Activated T-helper 1 cell treated with anti-CD3 and anti-CD28 coated beads, Interleukin-12 subunit alpha, Interleukin-12 subunit beta, Interleukin-2, Interleukin-4 antibody, amounts not matched to agents 30 ng/mL and 10 ng/mL and 1 ng/mL, durations not matched to agents 14 hours and 24 hours and 36 hours (primary cell): ENCODE results near the gene IL36G. TPM values are rescaled to one million over a fixed set of nuclear protein-coding genes. Genes with fewer than 3 reads are reported as not detected.
A peak's percentile ranks its signal among the peaks of the same experiment; 100 is the strongest.
"Not testable (repeated sequence)": the region's sequence is repeated elsewhere in the genome, so short reads cannot be mapped to it uniquely, and the experiment has no call there.

Experiments used
- DNase-seq: peaks from one replicate; pipeline ENCODE4 v3.0.0; 2021; ENCODE audit warnings: low spot score
- H3K27ac Mint-ChIP-seq: one replicate; pipeline ENCODE4 v1.8.0; 2021; ENCODE audit warnings: mild to moderate bottlenecking, mixed read lengths
- H3K27me3 Mint-ChIP-seq: one replicate; pipeline ENCODE4 v1.8.0; 2022; ENCODE audit warnings: mild to moderate bottlenecking, moderate library complexity, mixed read lengths; ENCODE audit not compliant: insufficient read depth
- H3K36me3 Mint-ChIP-seq: one replicate; pipeline ENCODE4 v1.8.0; 2021; ENCODE audit warnings: low read depth, mixed read lengths
- H3K4me1 Mint-ChIP-seq: one replicate; pipeline ENCODE4 v1.8.0; 2021; ENCODE audit warnings: low read depth, mixed read lengths
- H3K4me3 Mint-ChIP-seq: one replicate; pipeline ENCODE4 v1.8.0; 2021; ENCODE audit warnings: mild to moderate bottlenecking, moderate library complexity, mixed read lengths
- H3K9me3 Mint-ChIP-seq: one replicate; pipeline ENCODE4 v1.8.0; 2021; ENCODE audit warnings: mixed read lengths
- intact Hi-C: fragments of 100-400 bp; cut with micrococcal nuclease; formaldehyde crosslinking; loops from one replicate; pipeline ENCODE4 v1.15.1; 2024
- total RNA-seq: library from RNA; stranded (reverse); gene quantifications from 2 replicates; pipeline ENCODE4 v1.2.3, GENCODE V29; 2022

The IL36G gene
- not detected in 2 replicates for total RNA-seq

GRCh38 chr2:112977559-112978056 lies at the start of gene IL36G:
Gene IL36G, plus strand, starts transcription at chr2:112978006. Its CDS starts 633 bp downstream, at chr2:112978639.
- DNase-seq, result no peak
- Mint-ChIP-seq H3K27me3 (peaks cover 9% of the 10 kb centered on the region), H3K4me3 (no peak within 1 kb of the TSS), H3K9me3 (no peaks in the 10 kb centered on the region), H3K36me3 (no peaks in the 10 kb centered on the region), H3K4me1 (peaks cover 15% of the 10 kb centered on the region), H3K27ac (no peak within 1 kb of the TSS)
- intact Hi-C loops, result no loop called here

GRCh38 chr2:112933261-112933660 lies 44.5 kb upstream of the IL36G start:
- peaks cover 21% of the 10 kb centered on the region for H3K27me3 Mint-ChIP-seq
- DNase-seq, result no peak
- no peaks in the 10 kb centered on the region for H3K9me3 Mint-ChIP-seq
- no peak overlapping the region for H3K27ac Mint-ChIP-seq
- H3K36me3 Mint-ChIP-seq, result no peaks in the 10 kb centered on the region
- H3K4me1 Mint-ChIP-seq, result no peaks in the 10 kb centered on the region
- H3K4me3 Mint-ChIP-seq, result no peak overlapping the region
- intact Hi-C loops, result no loop called here

- H3K9me3 Mint-ChIP-seq, H3K4me1 Mint-ChIP-seq, H3K36me3 Mint-ChIP-seq, H3K27ac Mint-ChIP-seq, H3K4me3 Mint-ChIP-seq, intact Hi-C loops, DNase-seq: not testable (repeated sequence)
- H3K27me3 Mint-ChIP-seq, result peaks cover 28% of the 10 kb centered on the region
These were observed 43.7 kb upstream of the IL36G start for GRCh38 chr2:112934117-112934516.

GRCh38 chr2:112936927-112937232 lies 40.9 kb upstream of the IL36G start:
- H3K27me3 Mint-ChIP-seq, result peaks cover 35% of the 10 kb centered on the region
- H3K36me3 Mint-ChIP-seq, result no peaks in the 10 kb centered on the region
- H3K9me3 Mint-ChIP-seq, result no peaks in the 10 kb centered on the region
- no peak overlapping the region for H3K4me3 Mint-ChIP-seq
- no peak for DNase-seq
- intact Hi-C loops, result no loop called here
- H3K27ac Mint-ChIP-seq, result no peak overlapping the region
- H3K4me1 Mint-ChIP-seq, result peaks cover 7% of the 10 kb centered on the region

GRCh38 chr2:112938904-112939303 lies 38.9 kb upstream of the IL36G start:
- Mint-ChIP-seq H3K27me3 (peaks cover 36% of the 10 kb centered on the region), H3K4me3 (no peak overlapping the region), H3K36me3 (no peaks in the 10 kb centered on the region), H3K4me1 (peaks cover 9% of the 10 kb centered on the region), H3K27ac (no peak overlapping the region), H3K9me3 (no peaks in the 10 kb centered on the region)
- no peak for DNase-seq
- intact Hi-C loops, result no loop called here

GRCh38 chr2:112939425-112939824 lies 38.4 kb upstream of the IL36G start:
- intact Hi-C loops, result no loop called here
- Mint-ChIP-seq H3K27me3 (peaks cover 37% of the 10 kb centered on the region), H3K9me3 (no peaks in the 10 kb centered on the region), H3K27ac (no peak overlapping the region), H3K36me3 (no peaks in the 10 kb centered on the region), H3K4me1 (peaks cover 9% of the 10 kb centered on the region), H3K4me3 (no peak overlapping the region)
- DNase-seq, result no peak

GRCh38 chr2:112940859-112941625 lies 36.8 kb upstream of the IL36G start:
- H3K4me1 Mint-ChIP-seq, result peaks cover 9% of the 10 kb centered on the region
- intact Hi-C loops, result loop anchor here (1.0 to 5.0 kb wide), 3 partner anchors 56 to 339 kb away; no protein-coding TSS in a partner anchor
- no peak for DNase-seq
- H3K27ac Mint-ChIP-seq, result no peak overlapping the region
- no peaks in the 10 kb centered on the region for H3K9me3 Mint-ChIP-seq
- H3K36me3 Mint-ChIP-seq, result no peaks in the 10 kb centered on the region
- no peak overlapping the region for H3K4me3 Mint-ChIP-seq
- peaks cover 43% of the 10 kb centered on the region for H3K27me3 Mint-ChIP-seq

GRCh38 chr2:112941753-112942653 lies 35.8 kb upstream of the IL36G start:
- no peak overlapping the region for H3K4me3 Mint-ChIP-seq
- no peak overlapping the region for H3K27ac Mint-ChIP-seq
- intact Hi-C loops, result loop anchor here (1.0 to 5.0 kb wide), 3 partner anchors 57 to 340 kb away; no protein-coding TSS in a partner anchor
- H3K27me3 Mint-ChIP-seq, result peaks cover 38% of the 10 kb centered on the region
- H3K9me3 Mint-ChIP-seq, result no peaks in the 10 kb centered on the region
- H3K4me1 Mint-ChIP-seq, result peaks cover 9% of the 10 kb centered on the region
- peak; percentile 65 for DNase-seq
- H3K36me3 Mint-ChIP-seq, result no peaks in the 10 kb centered on the region

GRCh38 chr2:112942654-112943002 lies 35.2 kb upstream of the IL36G start:
- intact Hi-C loops, result loop anchor here (5.0 kb wide), 1 partner anchor 340 kb away; no protein-coding TSS in a partner anchor
- H3K9me3 Mint-ChIP-seq, result no peaks in the 10 kb centered on the region
- no peak overlapping the region for H3K27ac Mint-ChIP-seq
- no peak for DNase-seq
- peaks cover 33% of the 10 kb centered on the region for H3K27me3 Mint-ChIP-seq
- no peaks in the 10 kb centered on the region for H3K36me3 Mint-ChIP-seq
- H3K4me3 Mint-ChIP-seq, result no peak overlapping the region
- H3K4me1 Mint-ChIP-seq, result peaks cover 9% of the 10 kb centered on the region

GRCh38 chr2:112944971-112945370 lies 32.8 kb upstream of the IL36G start:
- DNase-seq, result no peak
- Mint-ChIP-seq H3K9me3 (no peaks in the 10 kb centered on the region), H3K4me3 (no peak overlapping the region), H3K36me3 (no peaks in the 10 kb centered on the region), H3K4me1 (peaks cover 9% of the 10 kb centered on the region), H3K27ac (no peak overlapping the region), H3K27me3 (peaks cover 36% of the 10 kb centered on the region)
- intact Hi-C loops, result loop anchor here (5.0 kb wide), 1 partner anchor 343 kb away; no protein-coding TSS in a partner anchor

GRCh38 chr2:112946086-112946485 lies 31.7 kb upstream of the IL36G start:
- Mint-ChIP-seq H3K36me3 (no peaks in the 10 kb centered on the region), H3K27ac (no peak overlapping the region), H3K9me3 (no peaks in the 10 kb centered on the region), H3K4me3 (no peak overlapping the region), H3K4me1 (peaks cover 9% of the 10 kb centered on the region), H3K27me3 (peaks cover 35% of the 10 kb centered on the region)
- DNase-seq, result no peak
- intact Hi-C loops, result no loop called here

GRCh38 chr2:112947374-112947773 lies 30.4 kb upstream of the IL36G start:
- Mint-ChIP-seq H3K27me3 (peaks cover 32% of the 10 kb centered on the region), H3K9me3 (no peaks in the 10 kb centered on the region), H3K27ac (no peak overlapping the region), H3K4me1 (no peaks in the 10 kb centered on the region), H3K36me3 (no peaks in the 10 kb centered on the region), H3K4me3 (no peak overlapping the region)
- intact Hi-C loops, result no loop called here
- DNase-seq, result no peak

- Mint-ChIP-seq H3K4me1 (no peaks in the 10 kb centered on the region), H3K9me3 (no peaks in the 10 kb centered on the region)
- intact Hi-C loops, result no loop called here
These were observed 28.4 kb upstream of the IL36G start for GRCh38 chr2:112949456-112949855.

More at GRCh38 chr2:112949456-112949855, 28.4 kb upstream of the IL36G start:
- no peaks in the 10 kb centered on the region for H3K36me3 Mint-ChIP-seq
- no peak overlapping the region for H3K27ac Mint-ChIP-seq
- no peak overlapping the region for H3K4me3 Mint-ChIP-seq
- DNase-seq, result no peak
- H3K27me3 Mint-ChIP-seq, result peaks cover 34% of the 10 kb centered on the region
